Tibial artery (tissue), 4 donors: ENCODE data around the gene TMEM259.

ENCODE experiments used
- DNase-seq, 2 donors: peaks; one replicate each; pipeline ENCODE4 v3.0.0-alpha.2; 2019
- H3K27ac ChIP-seq, 2 donors: fragments of 200-600 bp; sonication (generic) in 1 of 2; 1 replicate in 1 of 2; 2 replicates in 1 of 2; pipeline ENCODE4 v1.5.1; 2018 to 2019; ENCODE audit warnings: mild to moderate bottlenecking in 1 of 2
- H3K27me3 ChIP-seq, 2 donors: fragments of 200-600 bp; sonication (generic) in 1 of 2; one replicate each; pipeline versions ENCODE4 v1.5.1 to v1.6.0; 2016 to 2019
- H3K36me3 ChIP-seq, 3 donors: fragments of 200-600 bp; sonication (generic) in 2 of 3; one replicate each; pipeline ENCODE4 v1.5.1; 2016 to 2019; ENCODE audit warnings: mild to moderate bottlenecking in 2 of 3
- H3K4me1 ChIP-seq, 4 donors: fragments of 200-600 bp; sonication (generic) in 2 of 4; 1 replicate in 3 of 4; 2 replicates in 1 of 4; pipeline ENCODE4 v1.5.1; 2016 to 2019
- H3K4me3 ChIP-seq, 2 donors: fragments of 200-600 bp; sonication (generic) in 1 of 2; 1 replicate in 1 of 2; 2 replicates in 1 of 2; pipeline ENCODE4 v1.5.1; 2018 to 2019; ENCODE audit warnings: mild to moderate bottlenecking in 2 of 2
- H3K9me3 ChIP-seq, 3 donors: fragments of 200-600 bp; sonication (generic) in 1 of 3; one replicate each; pipeline ENCODE4 v1.5.1; 2016 to 2019
- CTCF ChIP-seq, 2 experiments: fragments of 200-600 bp in 1 of 2; fragments of 450-650 bp in 1 of 2; IDR thresholded peaks; one replicate each; pipeline ENCODE4 v1.5.1; 2017 to 2019; ENCODE audit warnings: antibody characterized with exemption in 2 of 2, mild to moderate bottlenecking in 1 of 2, moderate library complexity in 1 of 2
- intact Hi-C: fragments of 100-400 bp; cut with DNase I; formaldehyde crosslinking; loops from one replicate; pipeline ENCODE4 v1.15.0; 2023; ENCODE audit warnings: low total_unique reads

TMEM259 gene

GRCh38 chr19:1053176-1054101, 32.5 kb upstream of the TMEM259 start:
- H3K27ac ChIP-seq, result no peak overlapping the region
- no peak overlapping the region for H3K4me3 ChIP-seq
- no peak for DNase-seq
- TF ChIP-seq CTCF (IDR thresholded peaks at IDR 0.05), result no peak
- H3K9me3 ChIP-seq, result peaks cover 4 to 30% (median 29%) of the 10 kb centered on the region in 3 donors
- intact Hi-C loops, result no loop called here
- H3K27me3 ChIP-seq, result no peaks in the 10 kb centered on the region
- H3K4me1 ChIP-seq, result no peaks in the 10 kb centered on the region
- peaks cover 7 to 19% (median 14%) of the 10 kb centered on the region in 3 donors for H3K36me3 ChIP-seq

- no peak for DNase-seq
- peaks cover 0 to 20% (median 19%) of the 10 kb centered on the region in 3 donors for H3K9me3 ChIP-seq
- intact Hi-C loops, result no loop called here
Measured at GRCh38 chr19:1052349-1052975, 31.5 kb upstream of the TMEM259 start.

GRCh38 chr19:1051791-1052190, 30.9 kb upstream of the TMEM259 start:
- peaks cover 1 to 13% (median 4%) of the 10 kb centered on the region in 3 donors for H3K36me3 ChIP-seq
- H3K27ac ChIP-seq, result no peak overlapping the region
- no peak overlapping the region for H3K4me3 ChIP-seq
- no peaks in the 10 kb centered on the region for H3K27me3 ChIP-seq
- intact Hi-C loops, result no loop called here
- DNase-seq, result no peak
- TF ChIP-seq CTCF (IDR thresholded peaks at IDR 0.05), result no peak
- H3K4me1 ChIP-seq, result no peaks in the 10 kb centered on the region
- peaks cover 0 to 14% (median 12%) of the 10 kb centered on the region in 3 donors for H3K9me3 ChIP-seq

More at GRCh38 chr19:1052349-1052975, 31.5 kb upstream of the TMEM259 start:
- Histone ChIP-seq H3K4me3 (no peak overlapping the region), H3K27me3 (no peaks in the 10 kb centered on the region), H3K27ac (no peak overlapping the region), H3K36me3 (peaks cover 5 to 19% (median 9%) of the 10 kb centered on the region in 3 donors), H3K4me1 (no peaks in the 10 kb centered on the region)
- no peak for TF ChIP-seq CTCF (IDR thresholded peaks at IDR 0.05)

GRCh38 chr19:1050989-1051788, 30.3 kb upstream of the TMEM259 start:
- no peak for DNase-seq
- no peak overlapping the region for H3K27ac ChIP-seq

More at GRCh38 chr19:1050989-1051788, 30.3 kb upstream of the TMEM259 start:
- peaks cover 0 to 8% (median 6%) of the 10 kb centered on the region in 3 donors for H3K9me3 ChIP-seq
- TF ChIP-seq CTCF (IDR thresholded peaks at IDR 0.05), result no peak
- intact Hi-C loops, result no loop called here
- peaks cover 0 to 7% (median 0%) of the 10 kb centered on the region in 3 donors for H3K36me3 ChIP-seq
- no peaks in the 10 kb centered on the region for H3K4me1 ChIP-seq
- no peaks in the 10 kb centered on the region for H3K27me3 ChIP-seq
- no peak overlapping the region for H3K4me3 ChIP-seq
